Right lobe of liver (tissue), 4 donors: Measurements from ENCODE around the gene APOH.

ENCODE experiments used
- POLR2A ChIP-seq: fragments of 450-650 bp; IDR thresholded peaks from one replicate; pipeline ENCODE4 v1.6.1; 2017; ENCODE audit warnings: antibody characterized with exemption, mild to moderate bottlenecking
- TF ChIP-seq, protein P1 (sequence below), 4 donors: fragments of 200-600 bp in 3 of 4; fragments of 450-650 bp in 1 of 4; IDR thresholded peaks; one replicate each; pipeline versions ENCODE4 v1.5.1 to v1.8.0; 2016 to 2022; ENCODE audit warnings: antibody characterized with exemption in 4 of 4, mild to moderate bottlenecking in 2 of 4
- donor health status: DM: no; HTN: no; CAD: no.
- donor health status: DM: no; HTN: no; CAD: no.
- donor health status: DM: no; HTN: yes; CAD: no.

DNA sequence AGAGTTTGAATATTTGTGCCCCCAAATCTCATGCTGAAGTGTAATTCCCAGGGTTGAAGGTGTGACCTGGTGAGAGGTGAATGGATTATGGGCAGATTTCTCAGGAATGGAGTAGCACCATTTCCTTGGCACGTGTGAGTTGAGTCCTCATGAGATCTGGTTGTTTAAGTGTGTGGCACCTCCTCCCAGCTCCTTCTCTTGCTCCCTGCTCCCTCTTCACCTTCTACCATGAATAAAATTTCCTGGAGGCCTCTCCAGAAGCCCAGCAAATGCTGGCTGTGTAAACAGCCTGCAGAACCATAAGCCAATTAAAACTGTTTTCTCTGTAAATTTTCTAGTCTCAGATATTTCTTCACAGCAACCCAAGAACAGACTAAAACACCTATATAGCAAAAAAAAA, 12.6 kb upstream of the APOH start:
- TF ChIP-seq, protein P1, sequence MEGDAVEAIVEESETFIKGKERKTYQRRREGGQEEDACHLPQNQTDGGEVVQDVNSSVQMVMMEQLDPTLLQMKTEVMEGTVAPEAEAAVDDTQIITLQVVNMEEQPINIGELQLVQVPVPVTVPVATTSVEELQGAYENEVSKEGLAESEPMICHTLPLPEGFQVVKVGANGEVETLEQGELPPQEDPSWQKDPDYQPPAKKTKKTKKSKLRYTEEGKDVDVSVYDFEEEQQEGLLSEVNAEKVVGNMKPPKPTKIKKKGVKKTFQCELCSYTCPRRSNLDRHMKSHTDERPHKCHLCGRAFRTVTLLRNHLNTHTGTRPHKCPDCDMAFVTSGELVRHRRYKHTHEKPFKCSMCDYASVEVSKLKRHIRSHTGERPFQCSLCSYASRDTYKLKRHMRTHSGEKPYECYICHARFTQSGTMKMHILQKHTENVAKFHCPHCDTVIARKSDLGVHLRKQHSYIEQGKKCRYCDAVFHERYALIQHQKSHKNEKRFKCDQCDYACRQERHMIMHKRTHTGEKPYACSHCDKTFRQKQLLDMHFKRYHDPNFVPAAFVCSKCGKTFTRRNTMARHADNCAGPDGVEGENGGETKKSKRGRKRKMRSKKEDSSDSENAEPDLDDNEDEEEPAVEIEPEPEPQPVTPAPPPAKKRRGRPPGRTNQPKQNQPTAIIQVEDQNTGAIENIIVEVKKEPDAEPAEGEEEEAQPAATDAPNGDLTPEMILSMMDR (IDR thresholded peaks at IDR 0.05) = no peak
- TF ChIP-seq POLR2A = no peak
